22Rv1 (cell line): Measurements from ENCODE around the gene ARHGAP29.

ENCODE experiments used
- H3K27ac ChIP-seq: fragments of 450-650 bp; 2 replicates; pipeline ENCODE4 v1.5.1; 2017
- CTCF ChIP-seq: fragments of 450-650 bp; IDR thresholded peaks from 2 replicates; pipeline ENCODE4 v1.5.1; 2017; ENCODE audit warnings: mild to moderate bottlenecking
- ZFX ChIP-seq: fragments of 450-650 bp; IDR thresholded peaks from 2 replicates; pipeline ENCODE4 v1.6.1; 2017; ENCODE audit warnings: antibody characterized with exemption, borderline replicate concordance

The ARHGAP29 gene

GRCh38 chr1:94215955-94216354 is 21.4 kb downstream of the ARHGAP29 start:
- no peak overlapping the region for H3K27ac ChIP-seq
- TF ChIP-seq ZFX (no peak), CTCF (no peak)

GRCh38 chr1:94209982-94210381 is 27.4 kb downstream of the ARHGAP29 start:
- TF ChIP-seq ZFX (no peak), CTCF (no peak)
- H3K27ac ChIP-seq, result no peak overlapping the region

- H3K27ac ChIP-seq, result no peak overlapping the region
- TF ChIP-seq ZFX (no peak), CTCF (no peak)
Observed at GRCh38 chr1:94209425-94209824, 28.0 kb downstream of the ARHGAP29 start.

- H3K27ac ChIP-seq, result no peak overlapping the region
- no peak for TF ChIP-seq ZFX
- TF ChIP-seq CTCF, result no peak
Observed at GRCh38 chr1:94207695-94208094, 29.7 kb downstream of the ARHGAP29 start.

GRCh38 chr1:94205639-94206038 is 31.7 kb downstream of the ARHGAP29 start:
- no peak overlapping the region for H3K27ac ChIP-seq
- TF ChIP-seq CTCF (no peak), ZFX (no peak)

GRCh38 chr1:94202241-94202640 is 35.1 kb downstream of the ARHGAP29 start:
- H3K27ac ChIP-seq, result no peak overlapping the region
- TF ChIP-seq ZFX, result no peak
- TF ChIP-seq CTCF, result no peak

- H3K27ac ChIP-seq, result no peak overlapping the region
- TF ChIP-seq ZFX (no peak), CTCF (no peak)
Observed at GRCh38 chr1:94199398-94199797, 38.0 kb downstream of the ARHGAP29 start.
